Retinal pigment epithelial cell (primary cell): ENCODE results near the gene TMEM214.

Experiments
- DNase-seq: peaks from one replicate; pipeline ENCODE4 v3.0.0-alpha.2; 2010; ENCODE audit warnings: low read depth
- H3K4me3 ChIP-seq: 2 replicates; pipeline ENCODE4 v1.5.1; 2011; ENCODE audit warnings: mild to moderate bottlenecking, low read length, control low read depth, moderate library complexity
- CTCF ChIP-seq: conservative IDR thresholded peaks from 2 replicates; pipeline ENCODE4 v1.5.1; 2011; ENCODE audit warnings: low read depth, low read length, control low read depth, inconsistent platforms

Gene TMEM214

GRCh38 chr2:27069436-27069835 is 36.7 kb downstream of the TMEM214 start:
- H3K4me3 ChIP-seq, result no peak overlapping the region
- DNase-seq, result no peak
- TF ChIP-seq CTCF, result no peak

- peak overlapping the region; percentile 94 for H3K4me3 ChIP-seq
- TF ChIP-seq CTCF, result no peak
- no peak for DNase-seq
These were observed 37.3 kb downstream of the TMEM214 start for GRCh38 chr2:27069961-27070618.

- peak overlapping the region; percentile 94 for H3K4me3 ChIP-seq
- TF ChIP-seq CTCF, result no peak
- no peak for DNase-seq
These were observed 38.0 kb downstream of the TMEM214 start for GRCh38 chr2:27070653-27071276.

- peak; percentile 44 for DNase-seq
- no peak for TF ChIP-seq CTCF
- peak within 1 kb of the TSS; percentile 94 for H3K4me3 ChIP-seq
These were observed 38.7 kb downstream of the TMEM214 start, which contains the start of gene OST4 for GRCh38 chr2:27071277-27071989. OST4 (minus strand) TSS chr2:27071654.

- no peak for DNase-seq
- TF ChIP-seq CTCF, result no peak
These were observed 39.4 kb downstream of the TMEM214 start for GRCh38 chr2:27071990-27072830.

GRCh38 chr2:27072920-27073319 is 40.2 kb downstream of the TMEM214 start:
- no peak for DNase-seq
- no peak overlapping the region for H3K4me3 ChIP-seq

More at GRCh38 chr2:27071990-27072830, 39.4 kb downstream of the TMEM214 start:
- peak overlapping the region; percentile 70 for H3K4me3 ChIP-seq

More at GRCh38 chr2:27072920-27073319, 40.2 kb downstream of the TMEM214 start:
- TF ChIP-seq CTCF, result no peak
